GM19467 (cell line): Measurements from ENCODE around the gene TMEM243.
"Not testable (repeated sequence)": the region's sequence is repeated elsewhere in the genome, so short reads cannot be mapped to it uniquely, and the experiment has no call there.

Source experiments
- ATAC-seq: cut with Tn5 transposase; IDR thresholded peaks from one replicate; pipeline ENCODE4 v1.9.1; 2021; ENCODE audit warnings: mild to moderate bottlenecking, moderate library complexity; ENCODE audit not compliant: unreplicated experiment

Gene TMEM243, protein sequence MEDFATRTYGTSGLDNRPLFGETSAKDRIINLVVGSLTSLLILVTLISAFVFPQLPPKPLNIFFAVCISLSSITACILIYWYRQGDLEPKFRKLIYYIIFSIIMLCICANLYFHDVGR

DNA sequence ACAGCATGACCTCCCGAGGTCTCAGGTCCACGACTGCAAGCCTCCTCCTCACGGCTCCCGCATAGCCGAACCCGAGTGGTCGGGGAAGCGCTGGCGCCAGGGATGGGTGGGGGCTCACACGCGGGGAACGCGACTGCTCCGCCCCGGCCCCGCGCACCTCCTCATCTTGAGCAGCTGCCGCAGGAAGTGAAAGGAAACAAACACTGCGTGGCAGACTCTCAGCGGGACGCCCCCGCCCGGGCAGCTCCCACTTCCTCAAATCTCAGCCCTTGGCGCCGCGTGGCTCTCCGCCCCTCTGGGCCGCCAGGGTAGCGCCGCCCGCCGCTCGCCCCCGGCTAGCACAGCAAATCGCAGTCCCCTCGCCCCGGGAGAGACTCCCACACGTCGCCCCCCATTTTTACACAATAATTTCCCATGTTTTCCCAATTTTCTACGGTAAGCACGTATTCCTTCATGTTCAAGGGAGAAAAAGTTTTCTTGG, at the start of gene TMEM243:
Gene TMEM243 (minus strand): TSS at position 188 of the 481 bp plus-strand sequence. CDS start 229 bp downstream, outside the sequence.
- ATAC-seq = peak; percentile 47

DNA sequence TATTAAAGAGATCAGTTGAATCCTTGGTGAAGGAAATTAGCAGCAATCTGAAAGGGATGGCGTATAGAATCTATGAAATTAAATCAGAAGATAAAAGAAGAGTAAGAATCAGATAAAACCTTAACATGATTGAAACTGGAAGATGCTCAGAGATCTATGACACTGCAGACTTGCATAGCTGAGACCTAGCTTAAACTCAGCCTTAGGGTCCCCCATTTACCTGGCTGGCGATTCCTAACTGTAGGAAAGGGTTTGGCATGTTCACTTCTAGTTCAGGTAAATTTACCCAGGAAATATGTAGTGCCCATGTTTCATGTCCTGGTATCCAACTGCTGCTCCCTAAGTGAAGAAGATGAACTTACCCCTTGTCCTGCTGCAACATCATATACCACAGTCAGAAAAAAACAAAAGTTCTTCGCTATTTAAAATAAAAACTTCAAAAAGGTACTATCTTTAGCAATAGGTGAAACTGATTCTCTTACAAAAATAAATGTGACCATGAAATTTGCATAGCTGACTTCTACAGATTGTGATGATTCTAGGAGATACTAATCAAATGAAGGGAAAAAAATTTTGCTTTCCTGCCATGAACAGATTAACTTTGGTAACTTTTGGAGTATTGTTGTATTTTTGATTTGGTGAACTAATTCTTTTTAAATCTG, 47.8 kb upstream of the TMEM243 start:
- no peak for ATAC-seq

DNA sequence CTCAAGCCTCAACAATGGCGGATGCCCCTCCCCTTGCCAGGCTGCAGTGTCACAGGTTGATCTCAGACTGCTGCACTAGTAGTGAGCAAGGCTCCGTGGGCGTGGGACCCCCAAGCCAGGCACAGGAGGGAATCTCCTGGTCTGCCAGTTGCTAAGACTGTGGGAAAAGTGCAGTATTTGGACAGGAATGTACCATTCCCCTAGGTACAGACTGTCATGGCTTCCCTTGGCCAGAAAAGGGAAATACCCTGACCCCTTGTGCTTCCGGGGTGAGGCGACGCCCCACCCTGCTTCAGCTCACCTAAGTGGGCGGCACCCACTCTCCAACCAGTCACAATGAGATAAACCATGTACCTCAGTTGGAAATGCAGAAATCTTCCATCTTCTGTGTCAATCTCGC, 44.0 kb upstream of the TMEM243 start:
- ATAC-seq = no peak

DNA sequence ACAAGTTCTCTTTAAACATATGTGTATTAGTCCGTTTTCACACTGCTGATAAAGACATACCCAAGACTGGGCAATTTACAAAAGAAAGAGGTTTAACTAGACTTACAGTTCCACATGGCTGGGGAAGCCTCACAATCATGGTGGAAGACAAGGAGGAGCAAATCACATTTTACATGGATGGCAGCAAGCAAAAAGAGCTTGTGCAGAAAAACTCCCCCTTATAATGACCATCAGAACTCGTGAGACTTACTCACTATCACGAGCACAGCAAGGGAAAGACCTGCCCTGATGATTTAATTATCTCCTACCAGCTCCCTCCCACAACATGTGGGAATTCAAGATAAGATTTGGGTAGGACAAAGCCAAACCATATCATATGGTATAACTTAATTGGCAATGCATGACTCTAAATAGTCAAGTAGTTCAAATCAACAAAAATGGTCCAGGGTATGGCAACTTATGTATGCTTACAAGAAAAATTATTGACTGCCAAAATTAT, 34.1 kb upstream of the TMEM243 start:
- no peak for ATAC-seq

DNA sequence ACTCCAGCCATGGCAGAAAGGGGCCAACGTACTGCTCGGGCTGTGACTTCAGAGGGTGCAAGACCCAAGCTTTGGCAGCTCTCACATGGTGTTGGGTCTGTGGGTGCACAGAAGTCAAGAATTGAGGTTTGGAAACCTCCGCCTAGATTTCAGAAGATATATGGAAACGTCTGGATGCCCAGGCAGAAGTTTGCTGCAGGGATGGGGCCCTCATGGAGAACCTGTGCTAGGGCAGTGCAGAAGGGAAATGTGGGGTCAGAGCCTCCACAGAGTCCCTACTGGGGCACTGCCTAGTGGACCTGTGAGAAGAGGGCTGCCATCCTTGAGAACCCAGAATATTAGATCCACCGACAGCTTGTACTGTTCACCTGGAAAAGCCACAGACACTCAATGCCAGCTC, 26.1 kb upstream of the TMEM243 start:
- ATAC-seq = not testable (repeated sequence)

DNA sequence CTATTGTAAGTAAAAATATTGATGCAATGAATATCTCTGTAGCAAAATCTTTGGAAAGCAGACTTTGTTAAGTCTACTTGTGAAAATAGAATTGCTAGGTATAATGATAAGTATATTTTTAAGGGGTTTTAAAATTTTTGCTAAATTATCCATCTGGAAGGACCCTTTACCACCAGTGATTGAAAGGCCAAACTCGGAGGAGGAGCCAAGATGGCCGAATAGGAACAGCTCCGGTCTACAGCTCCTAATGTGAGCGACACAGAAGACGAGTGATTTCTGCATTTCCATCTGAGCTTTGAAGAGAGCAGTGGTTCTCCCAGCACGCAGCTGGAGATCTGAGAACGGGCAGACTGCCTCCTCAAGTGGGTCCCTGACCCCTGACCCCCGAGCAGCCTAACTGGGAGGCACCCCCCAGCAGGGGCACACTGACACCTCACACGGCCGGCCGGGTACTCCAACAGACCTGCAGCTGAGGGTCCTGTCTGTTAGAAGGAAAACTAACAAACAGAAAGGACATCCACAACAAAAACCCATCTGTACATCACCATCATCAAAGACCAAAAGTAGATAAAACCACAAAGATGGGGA, 19.0 kb upstream of the TMEM243 start:
- ATAC-seq = not testable (repeated sequence)

DNA sequence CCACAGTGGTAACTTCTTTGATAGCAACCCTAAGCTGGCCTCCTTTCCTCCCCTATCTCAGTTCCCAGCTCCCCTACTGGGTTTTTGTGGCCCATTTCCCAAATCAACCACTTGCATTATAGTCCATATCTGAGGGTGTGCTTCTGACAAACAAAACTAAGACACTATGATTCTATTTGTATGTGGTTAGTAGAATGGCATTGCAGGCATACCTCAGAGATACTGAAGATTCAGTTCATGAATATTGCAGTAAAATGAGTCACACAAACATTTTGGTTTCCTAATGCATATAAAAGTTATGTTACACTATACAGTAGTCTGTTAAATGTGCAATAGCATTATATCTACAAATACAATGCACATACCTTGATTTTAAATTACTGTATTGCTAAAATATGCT, 15.4 kb upstream of the TMEM243 start:
- ATAC-seq = no peak

DNA sequence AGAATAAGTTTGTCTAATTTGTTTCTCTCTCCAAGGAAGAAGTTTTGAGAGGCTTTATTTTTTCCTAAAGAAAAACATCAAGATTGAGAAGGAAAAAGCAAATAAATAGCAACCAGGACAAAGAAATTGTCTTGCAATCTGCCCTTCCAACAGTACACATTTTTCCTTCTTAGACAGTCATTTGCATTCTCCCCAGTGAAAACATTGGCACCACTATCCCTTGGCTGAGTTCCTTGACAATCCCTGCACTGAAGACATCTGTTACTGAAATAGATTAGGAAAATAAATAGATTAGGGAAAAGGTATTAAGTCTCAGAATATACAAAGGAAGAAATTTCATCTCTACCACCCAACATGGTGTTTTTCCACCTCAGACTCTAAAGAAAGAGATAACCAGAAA, 12.2 kb upstream of the TMEM243 start:
- ATAC-seq = no peak

DNA sequence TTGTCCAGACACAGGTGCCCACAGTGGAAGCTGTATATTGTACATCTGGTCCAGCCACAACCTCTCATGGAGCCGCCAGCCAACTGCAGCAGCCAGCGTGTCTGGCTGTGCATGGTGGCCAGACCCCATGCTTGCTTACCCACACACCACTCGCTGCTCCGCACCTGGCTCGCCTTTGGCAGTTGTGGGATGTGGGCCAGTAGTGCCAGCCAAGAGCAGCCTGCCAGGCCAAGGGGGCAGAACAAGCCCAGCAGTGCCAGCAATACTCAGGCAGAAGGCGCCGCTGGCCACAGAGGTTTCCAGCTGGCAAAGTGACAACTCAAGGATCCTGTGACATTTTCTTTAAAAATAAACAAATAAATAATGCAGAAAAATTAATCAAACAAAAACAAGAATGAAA, 11.7 kb upstream of the TMEM243 start:
- ATAC-seq = no peak

DNA sequence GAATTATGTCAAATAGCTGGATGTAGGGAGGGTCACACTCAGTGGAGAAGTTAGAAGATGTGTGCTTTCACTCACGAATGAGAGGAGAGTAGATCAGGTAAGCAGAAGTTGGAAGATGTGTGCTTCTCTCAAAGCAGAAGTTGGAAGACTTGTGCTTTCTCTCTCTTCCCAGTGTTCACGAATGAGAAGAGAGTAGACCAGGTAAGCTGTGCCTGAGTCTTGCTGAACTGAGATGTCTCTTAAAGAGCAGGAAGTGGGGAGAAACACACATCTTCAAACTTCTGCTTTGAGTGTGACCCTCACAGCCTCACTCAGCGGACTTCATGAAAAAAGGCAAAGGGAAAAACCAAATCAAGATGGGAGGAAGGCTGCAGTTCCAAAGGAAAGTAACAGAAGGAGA, 7.0 kb upstream of the TMEM243 start:
- no peak for ATAC-seq

DNA sequence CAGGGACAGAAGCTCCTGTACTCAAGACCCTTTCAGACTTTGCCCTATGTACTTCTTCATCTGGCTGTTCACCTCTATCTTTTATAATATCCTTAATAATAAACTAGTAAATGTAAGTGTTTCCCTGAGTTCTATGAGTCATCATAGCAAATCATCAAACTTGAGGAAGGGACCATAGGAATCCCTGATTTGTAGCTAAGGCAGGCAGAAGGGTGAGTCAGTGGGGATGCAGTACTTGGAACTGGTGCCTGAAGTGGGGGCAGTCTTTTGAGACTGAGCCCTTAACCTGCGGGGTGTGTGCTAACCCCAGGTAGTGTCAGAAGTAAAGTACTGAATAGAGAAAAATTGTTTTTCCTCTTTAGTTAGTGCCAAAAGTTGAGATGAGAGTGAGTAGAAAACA, 6.2 kb upstream of the TMEM243 start:
- no peak for ATAC-seq

DNA sequence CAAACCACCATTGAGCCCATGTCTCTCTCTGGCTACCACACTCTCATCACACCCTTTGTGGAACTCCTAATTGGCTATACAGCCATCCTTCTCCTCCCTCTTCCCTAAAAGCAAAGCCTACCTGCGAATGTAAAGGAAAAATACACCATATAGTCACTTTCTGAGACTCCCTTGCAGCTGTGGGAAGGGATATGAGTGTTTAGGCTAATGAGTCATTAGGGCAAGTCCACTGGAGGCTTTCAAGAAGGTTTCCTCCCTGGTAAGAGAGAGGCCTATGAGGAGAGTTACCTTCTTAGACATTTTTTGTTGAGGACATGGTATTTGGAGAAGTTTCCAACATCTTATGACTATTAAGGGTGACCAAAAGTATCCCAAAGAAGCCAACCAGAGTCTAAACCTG, 4.1 kb upstream of the TMEM243 start:
- ATAC-seq = no peak

DNA sequence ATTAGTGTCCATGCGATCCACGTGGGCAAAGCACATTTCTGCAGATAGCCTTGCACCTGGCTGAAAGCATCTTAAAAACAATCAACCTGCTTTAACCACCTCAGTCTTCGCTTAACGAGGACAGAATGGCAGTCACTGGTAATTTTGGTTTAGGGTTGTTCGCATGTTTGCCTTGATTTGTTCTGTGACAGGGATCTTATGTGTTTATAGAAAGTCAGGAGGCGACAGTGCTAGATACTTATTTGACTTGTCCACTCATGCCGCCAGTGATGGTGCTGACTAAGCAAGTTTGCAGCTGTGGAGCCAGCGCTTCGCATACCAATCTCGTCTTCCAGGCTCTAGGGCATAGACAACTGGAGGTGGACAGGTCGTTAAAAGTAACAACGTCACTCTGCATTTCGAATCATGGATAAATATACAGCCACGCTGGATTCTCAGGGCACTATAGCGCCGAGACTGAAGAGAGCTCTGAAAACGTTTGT, 1.2 kb upstream of the TMEM243 start:
- no peak for ATAC-seq

DNA sequence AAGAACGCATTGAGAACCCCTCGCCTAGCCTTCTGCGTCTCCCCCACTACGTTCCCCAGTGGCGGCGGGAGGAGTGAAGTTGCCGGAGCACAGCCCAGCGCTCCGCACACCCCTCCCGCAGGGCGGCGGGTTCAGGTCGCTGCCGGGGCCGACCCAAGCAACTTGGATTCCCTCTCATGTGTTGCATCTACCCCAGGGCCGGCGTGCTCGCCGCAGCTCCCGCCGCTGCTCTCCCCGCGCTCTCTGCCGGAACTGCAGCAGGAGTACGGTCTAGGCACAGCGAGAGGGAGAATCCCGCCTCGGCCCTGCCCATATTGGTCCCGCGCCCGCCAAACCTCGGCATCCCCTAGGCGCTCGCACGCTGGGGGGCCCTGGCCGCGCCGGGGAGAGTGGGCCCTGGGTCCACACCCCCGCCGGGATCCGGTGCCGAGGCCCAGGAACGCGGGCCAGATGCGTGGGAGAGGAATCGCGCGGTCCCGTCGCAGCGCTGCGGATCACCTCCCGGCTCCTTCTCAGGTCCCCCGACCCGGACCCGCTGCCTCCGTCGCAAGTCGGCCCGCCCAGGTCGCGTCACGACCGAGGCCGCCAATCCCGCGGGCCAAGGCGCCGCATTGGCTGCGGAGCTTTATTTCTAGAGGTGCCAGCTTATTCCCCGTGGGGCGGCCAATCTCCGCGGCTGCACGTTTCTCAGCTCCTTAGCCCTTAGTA, 648 bp upstream of the TMEM243 start:
- peak; percentile 35 for ATAC-seq

DNA sequence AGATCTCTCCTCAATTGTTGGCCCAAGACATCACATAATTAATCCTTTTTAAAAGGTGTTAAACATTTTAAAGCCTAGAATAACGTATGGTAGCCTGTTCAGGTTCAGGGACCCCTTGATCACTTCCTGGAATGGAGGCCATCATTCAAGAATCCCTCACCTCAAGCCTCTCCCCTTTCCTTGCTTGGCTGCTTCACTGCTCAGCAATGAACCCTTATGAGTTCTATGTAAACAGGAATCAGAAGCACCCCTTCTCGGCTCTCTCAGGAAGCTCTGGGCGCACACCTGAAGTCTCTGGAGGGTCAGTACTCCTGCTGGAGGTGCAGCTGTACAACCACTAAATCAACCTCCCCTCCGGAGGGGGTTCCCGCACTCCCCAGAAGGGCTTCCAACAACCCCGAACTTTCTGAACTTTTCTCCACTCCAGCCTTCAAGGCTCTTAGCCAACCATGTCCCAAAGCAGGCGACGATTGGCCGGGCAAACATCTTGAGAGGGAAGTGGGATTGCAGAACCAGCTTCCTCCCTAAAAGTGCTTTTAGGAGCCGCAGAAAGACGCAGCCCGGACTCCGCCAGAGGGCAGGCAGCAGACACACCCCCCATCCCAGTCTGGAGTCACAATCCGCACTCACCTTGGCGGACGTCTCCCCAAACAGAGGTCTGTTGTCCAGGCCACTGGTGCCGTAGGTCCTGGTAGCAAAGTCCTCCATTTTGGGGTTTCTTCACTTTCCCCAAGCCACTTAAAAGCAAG, 562 bp downstream of the TMEM243 start:
- peak; percentile 15 for ATAC-seq

DNA sequence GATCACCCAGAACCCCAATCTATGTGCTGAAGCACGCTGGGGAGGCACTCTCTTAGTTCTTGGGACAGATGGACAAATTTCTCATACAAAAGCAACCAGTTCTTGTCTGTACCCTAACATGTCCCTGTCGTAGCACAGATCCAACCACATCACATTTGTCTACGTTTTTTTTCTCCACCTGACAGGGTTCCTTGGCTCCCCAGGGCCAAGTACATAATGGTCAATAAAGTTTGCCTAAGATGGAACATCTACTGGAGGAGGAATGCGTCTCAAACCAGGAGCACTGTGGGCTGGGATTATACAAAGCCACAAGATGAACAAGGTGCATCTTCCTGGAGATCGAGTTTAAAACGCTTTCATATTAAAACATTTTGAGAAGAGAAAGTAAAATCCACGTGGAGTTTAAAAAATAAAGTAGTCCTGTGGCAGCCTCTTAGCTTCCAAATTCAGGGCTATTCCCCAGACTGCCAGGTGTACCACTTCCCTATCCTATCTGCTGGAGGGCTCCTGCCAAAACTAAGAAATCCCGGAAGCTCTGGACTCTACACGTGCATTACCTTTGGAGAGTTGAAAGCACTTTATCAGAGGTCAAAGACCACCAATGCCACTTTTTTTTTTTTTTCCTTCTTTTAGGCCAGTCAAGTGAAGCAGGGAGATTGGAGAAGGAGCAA, 1.4 kb downstream of the TMEM243 start:
- no peak for ATAC-seq

DNA sequence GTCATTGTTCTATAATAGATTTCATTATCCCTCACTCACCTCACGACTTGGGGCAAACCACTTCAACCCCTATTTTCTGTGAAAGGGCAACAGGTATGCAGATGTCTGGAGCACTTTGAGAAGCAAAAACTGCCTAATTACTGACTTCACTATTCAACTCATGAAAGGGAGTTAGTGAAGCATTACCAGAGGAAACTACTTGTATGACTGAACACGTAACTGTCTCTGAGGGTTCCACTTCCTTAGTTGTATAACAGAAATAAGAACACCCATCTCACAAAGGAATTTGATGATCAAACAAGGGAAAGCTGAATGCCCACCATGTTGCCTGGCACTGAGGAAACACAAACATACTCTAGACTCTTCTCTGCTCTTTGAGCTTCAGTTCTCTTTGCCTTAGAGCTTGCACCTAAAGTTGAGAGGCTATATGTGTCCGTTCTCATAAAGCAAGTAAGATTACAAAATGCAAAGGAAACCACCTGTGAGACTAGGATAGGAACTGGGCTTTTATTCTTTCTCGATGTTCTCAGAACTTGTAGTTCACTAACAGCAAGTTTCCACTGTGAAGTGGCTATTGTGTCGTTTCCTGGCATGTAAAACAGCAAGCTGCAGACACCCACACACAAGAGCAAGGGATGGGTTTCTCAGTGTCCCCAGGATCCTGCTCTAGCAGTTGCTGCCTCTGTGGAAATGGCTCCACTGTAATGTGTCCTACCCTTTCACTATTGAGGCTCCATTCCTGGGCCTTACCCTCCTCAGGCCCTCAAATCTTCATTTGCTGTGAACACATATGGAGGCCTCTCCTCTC, 2.6 kb downstream of the TMEM243 start:
- ATAC-seq = peak; percentile 46

DNA sequence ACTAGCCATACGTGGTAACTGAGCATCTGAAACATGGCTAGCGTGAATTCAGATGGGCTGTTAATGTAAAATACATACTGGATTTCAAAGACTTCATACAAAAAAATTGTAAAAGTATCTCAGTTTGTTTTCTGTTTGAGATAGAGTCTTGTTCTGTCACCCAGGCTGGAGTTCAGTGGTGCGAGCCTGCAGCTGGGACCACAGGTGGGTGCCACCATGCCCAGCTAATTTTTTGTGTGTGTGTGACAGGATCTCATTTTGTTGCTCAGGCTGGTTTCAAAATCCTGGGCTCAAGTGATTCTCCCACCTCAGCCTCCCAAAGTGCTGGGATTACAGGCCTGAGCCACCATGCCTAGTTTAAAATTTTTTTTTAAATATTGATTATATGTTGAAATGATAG, 4.5 kb downstream of the TMEM243 start:
- ATAC-seq = no peak

DNA sequence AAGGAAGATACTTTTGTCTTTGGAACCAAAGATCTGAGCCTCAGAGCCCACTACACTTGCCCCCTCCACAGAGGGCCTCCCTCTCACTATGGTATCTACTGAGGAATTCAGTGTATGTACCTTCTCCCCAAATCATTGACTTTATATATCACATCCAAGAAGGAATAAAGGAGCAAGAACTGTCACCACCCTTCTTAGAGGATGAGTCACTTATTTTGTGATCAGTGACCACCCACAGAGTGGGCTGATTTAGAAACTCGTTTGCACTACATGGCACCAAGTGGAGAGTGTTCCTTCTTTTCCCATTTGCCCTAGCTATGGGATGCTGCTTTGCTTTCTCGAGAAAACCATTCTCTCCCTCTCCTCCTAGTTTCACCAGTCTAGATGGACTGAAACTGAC, 5.7 kb downstream of the TMEM243 start:
- no peak for ATAC-seq
